Gastrocnemius medialis (tissue), 4 donors: ENCODE data around the gene NUCKS1.

Source experiments
- POLR2A ChIP-seq, 2 donors: fragments of 450-650 bp; IDR thresholded peaks; one replicate each; pipeline ENCODE4 v1.6.1; 2017; ENCODE audit warnings: antibody characterized with exemption in 2 of 2, mild to moderate bottlenecking in 2 of 2, moderate library complexity in 2 of 2
- TF ChIP-seq, protein P1 (sequence below), 5 experiments: fragments of 450-650 bp in 3 of 5; fragments of 200-600 bp in 2 of 5; sonication (generic) in 2 of 5; IDR thresholded peaks in 4 of 5; conservative IDR thresholded peaks in 1 of 5; 1 replicate in 4 of 5; 2 replicates in 1 of 5; pipeline ENCODE4 v1.5.1; 2016 to 2019; ENCODE audit warnings: antibody characterized with exemption in 5 of 5, mild to moderate bottlenecking in 3 of 5, moderate library complexity in 3 of 5

DNA sequence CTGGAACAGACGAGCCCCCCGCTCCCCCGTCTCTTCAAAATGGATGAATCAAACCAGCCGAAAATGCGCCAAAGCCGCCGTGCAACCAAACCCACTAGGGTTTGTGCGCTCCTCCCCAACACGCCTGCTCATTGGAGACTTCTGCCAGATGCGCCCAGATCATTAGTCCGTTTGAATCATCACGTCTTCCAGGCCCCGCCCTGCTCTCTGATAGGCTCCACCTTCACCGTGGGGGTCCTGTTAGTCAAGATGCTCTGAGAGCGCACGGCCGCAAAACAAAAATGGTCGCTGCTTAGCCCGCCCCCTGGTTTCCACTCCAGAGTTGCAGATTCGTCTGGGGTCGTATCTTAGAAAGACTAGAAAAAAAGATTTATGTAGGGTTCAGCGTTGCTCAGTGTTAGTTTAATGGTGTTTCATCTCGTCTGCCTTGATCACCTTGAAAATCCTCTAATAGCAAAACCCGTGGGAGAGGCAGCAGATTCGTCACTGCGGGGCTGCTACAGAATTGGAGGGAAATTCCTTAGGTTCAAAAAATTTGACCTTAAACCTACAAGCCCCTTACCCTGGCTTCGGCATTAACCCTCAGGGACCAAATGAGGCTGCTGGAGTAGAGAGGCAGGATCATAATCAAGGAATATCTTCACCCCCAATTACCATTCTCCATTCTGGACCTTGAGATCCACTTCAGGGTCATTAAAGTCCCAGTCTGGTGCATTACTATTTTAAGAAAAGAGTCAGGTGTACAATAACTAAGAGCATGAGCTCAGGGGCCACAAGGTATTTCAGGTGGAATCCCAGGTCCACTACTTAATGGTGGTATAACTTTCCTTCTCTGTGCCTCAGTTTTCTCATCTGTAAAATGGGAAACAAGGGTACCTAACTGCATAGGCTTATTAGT is at the start of gene NUCKS1:
- TF ChIP-seq, protein P1, sequence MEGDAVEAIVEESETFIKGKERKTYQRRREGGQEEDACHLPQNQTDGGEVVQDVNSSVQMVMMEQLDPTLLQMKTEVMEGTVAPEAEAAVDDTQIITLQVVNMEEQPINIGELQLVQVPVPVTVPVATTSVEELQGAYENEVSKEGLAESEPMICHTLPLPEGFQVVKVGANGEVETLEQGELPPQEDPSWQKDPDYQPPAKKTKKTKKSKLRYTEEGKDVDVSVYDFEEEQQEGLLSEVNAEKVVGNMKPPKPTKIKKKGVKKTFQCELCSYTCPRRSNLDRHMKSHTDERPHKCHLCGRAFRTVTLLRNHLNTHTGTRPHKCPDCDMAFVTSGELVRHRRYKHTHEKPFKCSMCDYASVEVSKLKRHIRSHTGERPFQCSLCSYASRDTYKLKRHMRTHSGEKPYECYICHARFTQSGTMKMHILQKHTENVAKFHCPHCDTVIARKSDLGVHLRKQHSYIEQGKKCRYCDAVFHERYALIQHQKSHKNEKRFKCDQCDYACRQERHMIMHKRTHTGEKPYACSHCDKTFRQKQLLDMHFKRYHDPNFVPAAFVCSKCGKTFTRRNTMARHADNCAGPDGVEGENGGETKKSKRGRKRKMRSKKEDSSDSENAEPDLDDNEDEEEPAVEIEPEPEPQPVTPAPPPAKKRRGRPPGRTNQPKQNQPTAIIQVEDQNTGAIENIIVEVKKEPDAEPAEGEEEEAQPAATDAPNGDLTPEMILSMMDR (IDR thresholded peaks at IDR 0.05 in 4 of 5, conservative IDR thresholded peaks at IDR 0.05 in 1 of 5): peak in 3 of 5 experiments; percentile 25 to 46 (median 38)
- TF ChIP-seq POLR2A (IDR thresholded peaks at IDR 0.05): no peak
